HG02938 (cell line): ENCODE results near the gene CHL1.

ENCODE experiments used
- ATAC-seq: cut with Tn5 transposase; IDR thresholded peaks from one replicate; pipeline ENCODE4 v1.9.1; 2021; ENCODE audit warnings: mild to moderate bottlenecking, moderate library complexity; ENCODE audit not compliant: unreplicated experiment

Gene CHL1

GRCh38 chr3:454986-455385, 258.4 kb downstream of the CHL1 start:
- ATAC-seq, result no peak

GRCh38 chr3:458124-458523, 261.6 kb downstream of the CHL1 start:
- ATAC-seq, result no peak

GRCh38 chr3:458653-459310, 262.2 kb downstream of the CHL1 start:
- ATAC-seq, result no peak
